HL-60 (cell line): ENCODE data around the gene HTR3D.

ENCODE experiments used
- CTCF ChIP-seq: IDR thresholded peaks from one replicate; pipeline ENCODE4 v1.5.1; 2011; ENCODE audit warnings: low read length, control low read depth, inconsistent platforms; ENCODE audit not compliant: insufficient read depth
- GABPA ChIP-seq: IDR thresholded peaks from 2 replicates; pipeline ENCODE4 v1.6.1; 2012; ENCODE audit warnings: low read depth

DNA sequence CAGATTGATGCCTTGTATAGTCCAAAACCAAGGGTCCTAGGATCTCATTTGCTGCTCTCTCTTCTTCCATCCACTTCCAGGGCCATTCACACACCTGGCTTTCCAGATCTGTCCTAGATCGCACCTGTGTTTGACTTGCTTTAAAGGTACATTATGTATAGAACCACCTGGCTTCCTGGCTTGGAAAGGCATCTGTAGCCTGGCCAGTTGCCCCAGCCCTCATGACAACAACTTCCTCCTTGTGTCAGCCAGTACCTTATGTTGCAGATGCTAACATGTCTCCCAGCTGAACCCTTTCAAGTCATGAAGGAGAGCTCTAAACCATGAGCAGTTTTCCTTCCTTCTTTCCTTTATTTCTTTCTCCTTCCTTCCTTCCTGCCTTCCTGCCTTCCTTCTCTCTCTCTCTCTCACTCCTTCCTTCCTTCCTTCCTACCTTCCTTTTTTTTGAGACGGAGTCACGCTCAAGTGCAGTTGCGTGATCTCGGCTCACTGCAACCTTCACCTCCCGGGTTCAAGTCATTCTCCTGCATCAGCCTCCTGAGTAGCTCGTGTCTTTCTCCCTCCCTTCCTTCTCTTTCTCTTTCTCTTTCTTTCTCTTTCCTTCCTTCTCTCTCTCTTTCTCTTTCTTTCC, 18.8 kb downstream of the HTR3D start:
- TF ChIP-seq CTCF: no peak
- TF ChIP-seq GABPA: no peak
